Activated naive CD4-positive, alpha-beta T cell treated with anti-CD3 and anti-CD28 coated beads, Interleukin-2, amount 10 ng/mL, durations not matched to agents 5 hours and 36 hours (primary cell): ENCODE measurements around the gene EEF1A1. TPM values are rescaled to one million over a fixed set of nuclear protein-coding genes. Genes with fewer than 3 reads are reported as not detected.

Experiments
- total RNA-seq, 2 experiments: library from RNA; stranded (reverse); gene quantifications; one replicate each; pipeline ENCODE4 v1.2.3, GENCODE V29; 2021

Gene EEF1A1
- over 10,000 TPM; 13,659 to 14,617 TPM for total RNA-seq

DNA sequence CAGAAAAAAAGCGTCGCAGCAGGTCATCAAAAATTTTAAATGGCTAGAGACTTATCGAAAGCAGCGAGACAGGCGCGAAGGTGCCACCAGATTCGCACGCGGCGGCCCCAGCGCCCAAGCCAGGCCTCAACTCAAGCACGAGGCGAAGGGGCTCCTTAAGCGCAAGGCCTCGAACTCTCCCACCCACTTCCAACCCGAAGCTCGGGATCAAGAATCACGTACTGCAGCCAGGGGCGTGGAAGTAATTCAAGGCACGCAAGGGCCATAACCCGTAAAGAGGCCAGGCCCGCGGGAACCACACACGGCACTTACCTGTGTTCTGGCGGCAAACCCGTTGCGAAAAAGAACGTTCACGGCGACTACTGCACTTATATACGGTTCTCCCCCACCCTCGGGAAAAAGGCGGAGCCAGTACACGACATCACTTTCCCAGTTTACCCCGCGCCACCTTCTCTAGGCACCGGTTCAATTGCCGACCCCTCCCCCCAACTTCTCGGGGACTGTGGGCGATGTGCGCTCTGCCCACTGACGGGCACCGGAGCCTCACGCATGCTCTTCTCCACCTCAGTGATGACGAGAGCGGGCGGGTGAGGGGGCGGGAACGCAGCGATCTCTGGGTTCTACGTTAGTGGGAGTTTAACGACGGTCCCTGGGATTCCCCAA, at the start of gene EEF1A1:
EEF1A1 (minus strand) TSS at position 345 of the 663 bp plus-strand sequence. CDS start 1,006 bp downstream, outside the sequence.

Other genes with a start within 250 kb of the EEF1A1 start
- gene DPPA5, start 166.8 kb downstream of the EEF1A1 start, total RNA-seq = not detected
- gene KHDC3L, start 158.4 kb downstream of the EEF1A1 start, total RNA-seq = not detected
- under 1 TPM in 1 of 2 experiments, not detected in 1; 0.24 TPM for gene OOEP, start 151.1 kb downstream of the EEF1A1 start, total RNA-seq
- gene DDX43, start 126.2 kb downstream of the EEF1A1 start, total RNA-seq = under 1 TPM; 0.20 to 0.46 TPM
- gene CGAS, start 68.7 kb downstream of the EEF1A1 start, total RNA-seq = 10 to 100 TPM; 23.8 to 24.6 TPM
- 10 to 100 TPM; 43.8 to 48.2 TPM for gene MTO1, start 59.3 kb downstream of the EEF1A1 start, total RNA-seq
- 1 to 10 TPM; 7.8 to 9.1 TPM for gene SLC17A5, start 133.0 kb upstream of the EEF1A1 start, total RNA-seq
- gene CD109, start 175.2 kb upstream of the EEF1A1 start, total RNA-seq = 1 to 10 TPM; 8.1 to 9.3 TPM